MM.1S (cell line): ENCODE data around the gene ADAMTS1.

Source experiments
- EZH2 ChIP-seq: fragments of 300-600 bp; sonication (generic); optimal IDR thresholded peaks from 2 replicates; pipeline ENCODE3; 2017; ENCODE audit warnings: low read depth, mild to moderate bottlenecking, antibody characterized with exemption, low read length, mixed read lengths
- TF ChIP-seq, protein P1 (sequence below): fragments of 300-600 bp; sonication (generic); IDR thresholded peaks from 2 replicates; pipeline ENCODE4 v1.5.1; 2016; ENCODE audit warnings: antibody characterized with exemption, low read length, mixed read lengths

DNA sequence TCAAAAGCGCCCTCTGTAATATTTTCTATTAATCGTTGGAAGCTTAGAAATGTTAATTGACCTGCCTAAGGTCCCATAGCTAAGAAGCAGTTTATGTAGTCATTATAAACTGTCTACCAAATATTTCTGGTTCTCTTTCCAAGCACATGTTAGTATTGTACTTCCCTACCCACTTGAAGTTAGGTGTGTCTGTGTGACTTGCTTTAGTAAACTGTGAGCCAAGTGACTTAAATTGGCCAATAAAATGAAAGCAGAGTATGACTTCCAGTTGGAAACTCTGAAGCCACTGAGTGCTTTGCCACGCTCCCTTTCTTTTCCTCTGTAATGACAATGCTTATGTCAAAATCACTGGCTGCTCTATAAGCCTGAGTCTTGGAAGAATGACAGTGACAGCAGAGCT lies 20.6 kb upstream of the ADAMTS1 start:
- TF ChIP-seq, protein P1, sequence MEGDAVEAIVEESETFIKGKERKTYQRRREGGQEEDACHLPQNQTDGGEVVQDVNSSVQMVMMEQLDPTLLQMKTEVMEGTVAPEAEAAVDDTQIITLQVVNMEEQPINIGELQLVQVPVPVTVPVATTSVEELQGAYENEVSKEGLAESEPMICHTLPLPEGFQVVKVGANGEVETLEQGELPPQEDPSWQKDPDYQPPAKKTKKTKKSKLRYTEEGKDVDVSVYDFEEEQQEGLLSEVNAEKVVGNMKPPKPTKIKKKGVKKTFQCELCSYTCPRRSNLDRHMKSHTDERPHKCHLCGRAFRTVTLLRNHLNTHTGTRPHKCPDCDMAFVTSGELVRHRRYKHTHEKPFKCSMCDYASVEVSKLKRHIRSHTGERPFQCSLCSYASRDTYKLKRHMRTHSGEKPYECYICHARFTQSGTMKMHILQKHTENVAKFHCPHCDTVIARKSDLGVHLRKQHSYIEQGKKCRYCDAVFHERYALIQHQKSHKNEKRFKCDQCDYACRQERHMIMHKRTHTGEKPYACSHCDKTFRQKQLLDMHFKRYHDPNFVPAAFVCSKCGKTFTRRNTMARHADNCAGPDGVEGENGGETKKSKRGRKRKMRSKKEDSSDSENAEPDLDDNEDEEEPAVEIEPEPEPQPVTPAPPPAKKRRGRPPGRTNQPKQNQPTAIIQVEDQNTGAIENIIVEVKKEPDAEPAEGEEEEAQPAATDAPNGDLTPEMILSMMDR, result no peak
- TF ChIP-seq EZH2, result no peak
